GM19452 (cell line): ENCODE results near the gene UBAC1.

Experiments used
- ATAC-seq: cut with Tn5 transposase; IDR thresholded peaks from one replicate; pipeline ENCODE4 v1.9.1; 2021; ENCODE audit not compliant: unreplicated experiment

Gene UBAC1

DNA sequence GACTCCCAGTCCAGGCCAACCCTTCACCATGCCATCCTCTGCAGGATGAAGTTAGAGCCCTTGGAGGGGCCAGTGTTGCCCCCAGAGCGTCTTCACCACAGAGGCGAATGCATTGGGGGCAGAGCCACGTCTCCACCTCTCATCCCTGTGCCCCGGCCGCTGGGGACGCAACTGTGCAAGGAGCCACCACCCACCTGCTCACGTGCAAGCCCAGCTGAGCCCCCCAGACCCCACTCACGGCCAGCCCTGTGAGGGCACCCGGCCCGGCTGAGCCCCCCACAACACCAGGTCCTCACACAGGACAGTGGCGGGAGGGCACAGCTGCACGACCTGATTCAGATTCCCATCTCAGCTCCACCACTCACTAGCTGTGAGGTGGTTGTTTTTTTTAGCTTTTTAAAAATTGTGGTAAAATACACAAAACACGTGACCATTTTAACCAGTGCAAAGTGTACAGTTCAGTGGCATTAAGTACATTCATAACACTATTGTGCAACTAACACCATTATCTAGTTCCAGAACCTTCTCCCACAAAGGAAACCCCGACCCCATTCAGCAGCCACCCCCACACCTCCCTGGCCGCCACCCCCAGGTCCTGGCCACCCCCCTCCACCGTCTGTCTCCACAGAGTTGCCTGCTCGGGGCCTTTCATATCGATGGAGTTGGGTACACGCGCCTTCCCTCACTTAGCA, 33.5 kb upstream of the UBAC1 start:
- ATAC-seq = no peak

DNA sequence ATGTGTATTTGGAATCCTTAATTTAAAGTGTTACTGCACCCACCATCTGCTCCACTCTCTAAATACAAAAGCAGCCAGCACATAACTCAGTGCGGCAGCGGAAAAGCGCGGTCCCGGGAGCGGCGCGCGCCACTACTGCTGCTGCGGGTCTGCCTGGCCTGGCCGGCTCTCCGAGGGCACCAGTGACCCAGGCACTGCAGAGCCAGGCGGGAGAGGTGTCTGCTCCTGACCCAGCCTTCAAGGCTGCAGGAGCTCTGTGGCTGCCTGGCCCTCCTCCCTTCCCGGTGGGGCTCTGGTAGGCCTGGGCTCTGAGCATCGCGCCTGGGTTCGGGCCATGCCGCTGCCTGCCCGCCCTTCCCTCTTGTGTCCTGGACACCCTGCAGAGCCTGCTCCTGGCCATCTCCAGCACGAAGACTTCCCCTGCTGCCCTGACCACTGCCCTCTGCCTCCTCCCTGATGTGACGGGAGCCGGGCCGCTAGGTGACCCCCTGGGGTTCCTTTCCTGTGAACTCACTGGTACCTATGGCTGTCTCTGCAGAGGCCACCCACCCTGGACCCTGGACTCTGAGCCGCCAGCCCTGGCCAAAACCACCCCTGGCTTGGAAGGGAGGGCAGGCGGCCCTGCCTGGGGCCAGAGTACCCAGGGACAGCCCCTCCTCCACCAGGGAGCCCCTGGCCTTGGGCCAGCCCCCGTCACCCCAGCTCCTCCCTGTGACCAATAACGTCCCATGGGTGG, 32.8 kb upstream of the UBAC1 start:
- no peak for ATAC-seq

DNA sequence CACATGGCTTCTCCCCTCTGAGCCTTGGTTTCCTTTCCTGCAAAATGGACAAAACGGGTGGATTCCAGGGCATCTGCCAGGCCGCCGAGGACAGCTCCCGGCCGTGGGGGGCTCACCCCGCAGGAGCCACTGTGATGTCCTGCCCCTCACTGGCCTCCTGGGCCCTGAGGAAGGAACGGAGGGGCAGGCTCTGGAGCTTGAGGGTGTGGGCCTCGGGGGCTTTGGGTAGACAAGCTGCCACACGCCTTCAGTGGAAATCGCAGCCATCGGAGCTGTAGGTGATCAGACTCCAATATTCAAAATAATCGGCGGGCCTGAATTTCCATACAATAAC, 32.2 kb upstream of the UBAC1 start:
- ATAC-seq = no peak

DNA sequence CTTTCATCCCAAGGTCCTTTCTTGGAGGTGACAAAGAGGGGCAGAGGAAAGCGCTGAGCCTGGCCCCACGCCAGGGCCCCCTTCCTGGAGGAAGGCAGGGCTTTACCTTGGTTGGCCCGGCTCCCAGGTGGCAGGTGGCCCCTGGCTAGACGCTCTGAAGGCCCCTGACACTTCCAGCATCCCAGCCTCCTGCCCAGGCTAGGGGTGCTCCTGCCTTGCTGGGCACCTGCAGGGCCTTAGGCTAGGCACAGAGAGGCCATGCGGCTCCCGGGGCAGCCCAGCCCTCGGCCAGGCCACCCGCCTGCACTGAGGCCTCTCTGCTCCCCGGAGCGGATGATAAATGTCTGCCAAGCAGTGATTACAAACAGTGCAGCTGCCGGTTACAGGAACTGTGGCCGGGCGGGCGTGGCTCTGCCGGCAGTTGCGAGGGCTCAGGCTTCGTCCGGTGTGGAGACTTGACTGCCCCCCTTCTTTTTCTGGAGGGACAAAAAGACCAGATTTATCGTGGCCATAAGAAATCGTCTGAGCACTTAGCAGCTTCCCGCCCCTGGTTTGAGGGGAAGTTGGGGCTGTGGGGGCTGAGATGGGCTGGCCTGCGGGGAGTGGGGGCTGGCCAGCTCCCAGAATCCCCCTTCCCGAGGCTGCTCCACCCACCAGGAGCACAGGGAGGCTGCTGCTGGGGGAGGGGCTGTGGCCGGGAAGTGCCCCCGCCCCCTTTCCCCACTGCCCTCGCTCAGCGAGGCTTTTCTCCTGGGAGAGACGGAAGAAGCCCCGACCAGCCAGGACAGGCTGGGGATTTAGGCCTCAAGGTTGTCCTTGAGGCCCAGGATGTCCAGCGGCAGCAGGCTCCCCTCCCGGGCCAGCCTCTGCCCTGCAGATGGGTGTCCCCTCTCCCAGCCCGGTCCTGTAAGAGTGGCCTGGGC, 31.6 kb upstream of the UBAC1 start:
- no peak for ATAC-seq

DNA sequence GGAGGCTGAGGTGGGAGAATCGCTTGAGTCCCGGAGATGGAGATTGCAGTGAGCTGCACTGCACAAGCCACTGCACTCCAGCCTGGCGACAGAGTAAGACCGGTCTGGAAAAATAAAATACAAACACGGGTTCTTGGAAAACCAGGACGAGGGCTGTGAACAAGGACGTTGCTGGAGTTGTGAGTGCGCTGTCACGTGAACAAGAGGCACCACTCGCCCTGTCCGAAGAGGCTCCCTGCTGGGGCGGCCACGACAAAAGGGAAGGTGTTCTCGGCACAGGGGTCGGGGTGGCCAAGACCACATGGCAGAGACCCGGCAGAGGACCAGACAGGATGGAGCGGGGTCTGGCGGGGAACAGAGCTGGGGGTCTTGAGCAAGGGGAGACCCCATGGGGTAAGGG, 30.6 kb upstream of the UBAC1 start:
- ATAC-seq = no peak

DNA sequence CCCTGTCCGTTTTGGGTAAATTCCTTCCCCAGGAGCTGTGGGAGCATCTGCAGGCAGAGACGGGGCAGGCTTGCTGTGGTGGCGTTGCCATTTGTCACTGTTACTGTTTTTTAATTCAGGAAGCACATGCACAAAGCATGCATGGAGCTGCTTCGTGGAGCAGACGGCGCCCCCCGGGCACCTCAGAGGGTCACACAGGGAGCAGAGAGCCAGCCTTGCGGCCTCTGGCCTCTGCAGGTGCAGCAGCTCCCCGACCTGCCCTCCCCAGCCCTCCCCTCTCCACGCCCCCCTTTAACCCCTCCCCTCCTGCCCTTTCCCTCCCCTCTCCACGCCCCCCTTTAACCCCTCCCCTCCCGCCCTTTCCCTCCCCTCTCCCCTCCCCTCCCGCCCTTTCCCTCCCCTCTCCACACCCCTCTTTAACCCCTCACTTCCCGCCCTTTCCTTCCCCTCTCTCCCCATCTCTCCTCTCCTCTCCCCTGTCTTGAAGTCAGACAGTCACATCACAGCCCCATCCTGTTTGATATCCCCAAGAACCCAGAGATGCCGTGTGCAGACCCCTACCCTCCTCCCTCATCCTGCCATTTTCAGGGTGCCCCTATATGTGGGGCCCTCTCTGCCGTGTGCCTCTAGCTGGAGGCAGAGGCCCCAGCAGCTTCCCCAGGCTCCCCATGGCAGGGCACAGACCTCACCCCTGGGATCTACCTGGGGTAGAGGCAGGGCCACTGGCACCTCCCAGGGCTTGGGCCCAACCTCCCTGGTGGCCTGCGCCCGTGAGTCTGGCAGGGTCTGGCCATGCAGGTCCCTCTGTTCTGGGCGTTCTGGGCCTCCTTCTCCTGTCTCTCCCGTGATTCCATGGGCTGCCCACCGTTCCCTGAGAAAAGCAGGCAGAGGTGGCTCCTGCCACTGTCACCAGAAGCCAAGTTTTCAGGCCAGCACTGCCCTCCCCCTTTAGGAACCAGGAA, 29.6 kb upstream of the UBAC1 start:
- ATAC-seq = no peak

DNA sequence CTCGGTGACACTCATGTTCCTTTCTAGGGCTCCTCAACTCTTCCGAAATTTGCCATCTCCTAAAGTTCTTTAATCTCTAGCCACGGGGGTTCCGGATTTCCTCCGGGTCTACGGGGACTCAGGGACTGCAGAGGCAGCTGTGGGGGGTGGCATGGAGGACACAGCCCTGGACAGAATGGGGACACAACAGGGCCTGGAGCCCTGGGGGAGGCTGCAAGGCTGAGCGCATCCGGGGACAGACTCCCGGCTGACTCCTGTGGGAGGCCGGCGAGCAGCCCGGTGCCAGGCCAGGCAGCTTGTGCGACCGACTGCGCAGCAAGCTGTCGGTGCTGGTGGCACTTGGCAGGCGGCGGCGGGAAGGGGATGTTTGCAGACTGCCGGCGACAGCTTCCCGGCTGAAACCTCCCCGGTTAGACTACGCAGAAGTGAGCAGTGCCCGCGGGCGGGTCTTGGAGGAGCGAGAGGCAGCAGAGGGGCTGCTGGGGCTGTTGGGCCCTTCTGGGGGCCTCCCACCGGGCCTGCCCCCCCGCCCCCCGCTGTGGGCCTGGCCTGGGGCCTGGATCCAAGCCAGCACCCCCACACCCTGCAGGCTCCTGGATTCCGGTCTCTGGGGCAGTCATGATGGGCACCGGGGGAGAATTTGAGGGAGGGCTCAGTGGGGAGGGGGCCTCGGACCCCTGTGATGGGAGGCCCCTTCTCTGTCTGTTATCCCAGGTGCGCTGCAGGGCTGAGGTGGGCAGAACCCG, 28.7 kb upstream of the UBAC1 start:
- no peak for ATAC-seq

DNA sequence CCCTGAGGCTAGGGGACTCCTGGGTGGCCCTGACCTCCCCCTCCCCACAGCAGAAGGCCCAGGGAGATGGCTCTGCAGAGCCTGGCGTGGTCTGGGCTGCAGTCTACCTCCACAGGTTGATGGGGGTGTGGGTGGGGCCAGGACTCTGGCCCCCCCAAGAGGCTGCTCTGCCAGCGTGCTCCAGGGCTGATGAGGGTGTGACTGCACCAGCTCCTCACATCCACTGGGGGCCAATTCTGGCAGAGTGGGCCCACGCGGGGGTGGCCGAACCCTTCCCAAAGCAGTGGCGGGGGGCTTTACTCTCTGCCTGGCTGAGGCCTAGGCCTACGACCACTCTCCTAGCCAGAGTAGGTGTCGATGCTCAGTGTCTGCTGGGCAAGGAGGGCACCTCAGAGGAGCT, 28.0 kb upstream of the UBAC1 start:
- no peak for ATAC-seq

DNA sequence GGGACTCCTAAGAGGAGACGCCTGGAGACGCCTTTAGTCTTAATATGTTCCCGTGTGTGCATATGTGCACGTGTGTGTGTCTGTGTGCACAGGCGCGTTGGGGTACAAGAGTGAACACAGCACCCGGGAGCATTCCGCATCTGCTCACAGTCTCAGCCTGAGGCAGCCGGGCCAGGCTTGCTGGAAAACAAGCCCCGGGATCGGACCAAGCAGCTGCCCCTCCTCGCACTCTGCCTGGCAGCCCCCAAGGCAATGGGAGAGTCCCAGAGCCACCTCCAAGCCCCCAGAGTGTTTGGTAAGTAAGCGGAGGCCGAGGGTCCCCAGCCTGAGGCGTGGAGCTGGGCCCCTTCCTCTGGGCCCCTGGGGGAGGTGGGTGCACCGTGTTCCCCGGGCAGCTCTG, 27.3 kb upstream of the UBAC1 start:
- ATAC-seq = no peak

DNA sequence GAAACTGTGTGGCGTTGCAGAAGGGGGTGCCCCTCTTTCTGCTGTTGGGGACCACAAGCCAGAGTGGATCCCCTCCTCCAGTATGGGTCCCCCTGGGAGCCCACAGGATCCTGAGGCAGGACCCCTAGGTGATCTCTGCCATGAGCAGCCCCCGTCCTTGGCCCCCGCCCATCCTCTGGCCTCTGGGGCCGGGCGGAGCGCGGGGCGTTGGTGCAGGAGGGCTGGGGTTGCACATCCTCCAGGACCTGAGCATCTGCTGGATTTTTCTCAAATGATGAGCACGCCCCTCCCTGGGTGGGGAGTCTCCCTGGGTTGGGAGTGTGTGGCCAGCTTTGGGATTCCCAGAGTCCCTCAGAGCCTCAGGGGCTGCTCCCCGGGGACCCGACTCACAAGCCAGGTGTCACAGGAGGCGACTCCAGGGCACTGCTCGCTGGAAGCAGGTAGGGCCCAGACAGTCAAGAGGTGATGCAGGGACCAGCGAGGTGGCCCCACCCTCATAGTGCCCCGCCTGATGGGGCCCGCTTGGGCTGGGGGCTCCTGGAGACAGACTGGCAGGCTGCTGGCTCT, 26.7 kb upstream of the UBAC1 start:
- ATAC-seq = no peak

DNA sequence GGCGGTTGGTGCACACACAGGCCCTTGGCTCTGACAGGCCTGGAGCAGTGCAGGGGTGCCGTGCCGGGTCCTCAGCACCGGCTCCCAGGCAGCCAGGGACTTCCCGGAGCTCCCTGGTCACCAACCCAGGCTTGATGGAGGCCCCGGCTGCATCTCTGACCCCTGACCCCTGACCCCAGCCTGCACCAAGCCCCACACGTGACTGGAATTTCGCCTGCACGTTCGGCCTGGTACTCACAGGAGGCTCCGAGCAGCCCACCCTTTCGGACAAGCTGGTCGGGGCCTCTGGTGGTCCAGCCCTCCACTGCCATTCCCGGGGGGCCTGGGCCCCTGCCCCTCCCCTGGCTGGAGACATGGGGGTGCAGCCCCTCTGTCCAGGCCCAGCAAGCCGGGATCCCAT, 25.4 kb upstream of the UBAC1 start:
- no peak for ATAC-seq

DNA sequence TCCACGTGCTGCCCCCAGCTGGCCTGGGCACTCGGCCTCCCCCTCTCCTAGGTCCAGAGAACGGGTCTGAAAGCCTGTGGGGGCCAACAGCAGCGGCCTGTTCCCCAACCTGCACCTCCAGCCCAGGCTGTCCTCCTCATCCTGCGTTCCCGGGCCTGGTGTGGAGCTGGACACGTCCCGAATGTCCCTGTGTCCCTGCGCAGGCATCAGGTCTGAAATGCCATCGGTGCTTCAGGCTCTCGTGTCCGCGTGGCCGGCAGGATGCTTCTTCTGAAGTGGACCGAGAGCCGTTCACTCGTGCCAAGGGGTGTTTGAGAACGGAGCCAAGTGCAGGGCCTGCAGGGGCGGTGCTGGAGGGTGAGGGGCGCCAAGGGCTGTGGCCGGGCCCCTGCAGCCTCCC, 24.7 kb upstream of the UBAC1 start:
- ATAC-seq = no peak

DNA sequence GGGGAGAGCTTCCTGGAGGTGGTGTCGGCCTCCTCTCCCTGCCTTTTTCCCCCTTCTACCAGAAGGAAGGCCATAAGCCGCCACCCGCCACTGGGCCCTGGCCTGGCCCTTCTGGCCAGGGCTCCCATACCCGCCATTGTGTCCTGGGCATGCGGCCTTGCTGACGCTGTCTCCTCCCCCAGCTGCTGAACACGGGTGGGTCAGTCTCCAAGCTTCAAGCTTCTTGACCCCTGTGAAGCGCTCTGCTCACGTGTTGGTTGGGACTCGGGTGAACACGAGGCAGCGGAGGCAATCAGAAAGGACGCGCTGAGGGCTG, 24.2 kb upstream of the UBAC1 start:
- ATAC-seq = no peak

DNA sequence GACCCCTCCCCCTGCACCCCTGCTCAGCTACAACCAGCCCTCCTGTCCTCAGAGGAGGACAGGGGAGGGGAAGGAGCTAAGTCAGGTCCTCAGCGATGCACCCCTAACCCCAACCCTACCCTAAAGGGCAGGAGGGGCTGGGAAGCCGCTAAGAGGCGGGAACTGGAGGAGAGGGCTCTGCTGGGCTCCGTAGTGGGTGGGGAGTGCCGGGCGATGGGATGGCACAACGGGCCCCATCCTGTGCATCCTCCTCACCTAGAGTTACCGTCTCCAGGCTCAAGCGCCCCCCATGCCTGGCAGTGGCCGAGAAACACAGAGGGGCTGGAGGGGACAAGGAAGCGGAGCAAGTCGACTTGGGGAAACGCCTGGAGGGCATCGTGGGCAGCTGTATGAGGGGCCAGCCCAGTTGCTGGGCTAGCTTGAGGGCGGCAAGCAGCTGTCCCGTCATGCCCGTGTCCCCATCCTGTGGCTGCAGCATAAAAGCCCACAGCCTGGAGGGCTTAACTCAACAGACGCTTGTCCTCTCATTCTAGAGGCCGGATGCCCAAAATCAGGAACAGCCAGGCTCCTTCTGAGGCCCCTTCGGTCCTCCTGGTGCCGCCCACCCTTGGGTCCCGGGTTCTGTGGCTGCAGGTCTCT, 23.0 kb upstream of the UBAC1 start:
- no peak for ATAC-seq

DNA sequence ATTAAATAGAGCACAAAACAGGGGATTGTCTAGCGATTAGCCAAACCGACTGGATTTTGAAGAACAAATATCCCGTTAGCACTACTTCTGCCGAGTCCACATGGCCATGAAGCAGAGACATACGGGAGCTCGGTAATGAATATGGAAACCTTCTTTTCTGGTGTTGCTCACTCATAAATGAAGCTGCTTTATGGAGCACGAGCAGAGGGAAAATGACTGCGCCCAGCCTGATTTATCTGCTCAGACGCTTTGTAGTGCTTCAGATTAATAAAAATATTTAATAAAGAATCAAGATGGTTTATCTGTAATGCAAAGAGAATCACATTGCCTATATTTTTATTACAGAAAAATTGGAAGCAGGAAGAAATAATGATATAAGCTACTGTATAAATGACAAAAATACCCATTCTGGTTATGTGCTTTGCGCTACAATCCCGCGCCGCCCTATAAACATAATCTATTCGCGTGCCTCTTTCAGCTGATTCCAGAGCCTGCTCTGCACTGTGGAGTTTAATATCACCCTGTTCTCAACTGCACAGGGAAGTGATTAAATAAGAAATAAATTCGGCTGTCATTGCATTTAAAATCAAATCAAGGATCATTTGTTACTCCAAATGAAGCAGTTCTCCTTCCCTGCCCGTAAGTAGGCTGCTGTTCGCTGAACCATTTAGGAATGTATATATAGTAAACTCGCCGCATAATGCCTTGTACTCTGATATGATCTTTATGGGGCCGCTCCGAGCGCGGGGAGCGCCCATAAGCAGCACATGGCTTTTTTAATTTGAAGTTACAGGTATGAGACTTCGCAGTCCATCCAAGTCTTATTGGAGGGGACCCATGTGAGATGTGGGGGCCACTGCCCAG, 22.3 kb upstream of the UBAC1 start:
- ATAC-seq = no peak

DNA sequence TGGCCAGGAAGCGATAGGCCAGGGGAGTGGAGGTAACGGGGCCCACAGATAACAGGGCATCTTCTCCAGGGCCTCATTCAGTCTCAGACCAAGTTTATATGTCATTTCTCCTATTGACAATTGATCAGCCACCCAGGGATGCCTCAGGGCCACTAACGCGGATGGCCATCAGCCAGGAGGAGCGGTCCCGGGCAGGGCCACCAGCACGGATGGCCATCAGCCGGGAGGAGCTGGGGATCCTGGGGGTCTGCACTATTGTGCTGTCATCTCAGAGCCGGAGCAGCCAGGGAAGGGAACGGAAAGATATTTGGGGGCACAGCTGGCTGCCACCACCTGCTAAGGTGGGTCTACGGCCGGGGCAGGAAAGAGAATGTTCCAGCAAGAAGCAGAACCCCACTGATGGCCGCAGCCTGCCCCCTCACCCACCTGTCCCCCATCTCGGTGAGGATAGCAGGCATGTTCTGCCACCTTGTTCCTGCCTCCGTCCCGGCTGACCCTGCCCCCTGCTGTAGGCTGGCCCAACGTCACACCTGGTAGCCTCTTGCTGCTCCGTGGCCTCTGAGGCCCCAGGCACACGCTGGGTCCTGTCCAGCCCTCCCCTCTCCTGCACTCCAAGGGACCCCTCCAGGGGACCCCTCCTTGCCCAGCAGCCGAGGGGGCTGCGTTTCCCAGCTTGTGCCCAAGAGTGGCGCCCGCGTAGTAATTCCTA, 21.5 kb upstream of the UBAC1 start:
- no peak for ATAC-seq

DNA sequence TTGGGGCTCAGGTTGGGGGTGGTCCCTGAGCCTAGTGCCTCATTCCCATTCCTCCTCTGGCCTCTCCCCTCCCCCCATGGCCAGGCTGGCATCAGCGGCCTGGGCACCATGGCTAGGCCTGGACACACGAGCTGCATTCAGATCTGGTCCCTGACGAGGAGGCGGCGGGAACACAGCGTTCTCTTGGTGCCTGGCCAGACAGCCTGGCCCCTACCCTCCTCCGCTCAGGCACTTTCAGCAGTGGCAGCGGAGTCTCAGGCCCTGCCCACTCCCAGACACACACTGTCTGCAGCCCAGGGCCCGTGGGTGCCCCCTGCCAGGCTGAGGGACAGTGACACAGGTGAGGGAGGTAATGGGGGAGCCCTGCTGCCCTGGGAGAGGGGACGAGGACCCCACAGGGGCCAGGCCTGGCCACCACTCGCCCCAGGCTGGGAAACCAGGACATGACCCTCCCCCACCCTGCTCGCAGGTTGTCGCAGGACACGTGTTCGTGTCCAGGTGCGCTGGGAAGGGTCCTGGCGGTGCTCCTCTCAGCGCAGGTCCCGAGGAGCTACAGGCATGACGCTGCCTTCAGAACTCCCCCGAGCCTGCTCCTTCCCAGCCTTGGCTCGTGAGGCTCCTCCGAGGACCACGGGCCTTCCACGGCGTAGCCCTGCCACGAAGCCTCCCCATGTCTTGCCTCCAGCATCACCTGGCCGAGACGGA, 19.9 kb upstream of the UBAC1 start:
- ATAC-seq = no peak
